Neural cell (in vitro differentiated cells): ENCODE results near the gene GALNT14. TPM values are rescaled to one million over a fixed set of nuclear protein-coding genes. Genes with fewer than 3 reads are reported as not detected.

Experiments used
- H2AFZ ChIP-seq: fragments of 200-600, 300-800 bp; sonication (generic), shearing (Covaris generic); 2 replicates; pipeline ENCODE4 v1.6.0; 2014; ENCODE audit warnings: low read depth, mild to moderate bottlenecking, antibody characterized with exemption, low read length, moderate library complexity
- H3F3A ChIP-seq: fragments of 200-600 bp; shearing (Covaris generic); 2 replicates; pipeline ENCODE4 v1.6.1; 2016; ENCODE audit warnings: mild to moderate bottlenecking, moderate library complexity, mixed read lengths, antibody characterized with exemption, low read length; ENCODE audit not compliant: insufficient read depth, poor library complexity, severe bottlenecking
- H3K27ac ChIP-seq: fragments of 200-600, 300-800 bp; sonication (generic), shearing (Covaris generic); 2 replicates; pipeline ENCODE4 v1.5.1; 2014; ENCODE audit warnings: mild to moderate bottlenecking, low read length, moderate library complexity
- H3K27me3 ChIP-seq: fragments of 300-800, 200-600 bp; sonication (generic), shearing (Covaris generic); 2 replicates; pipeline ENCODE4 v1.6.0; 2014; ENCODE audit warnings: mild to moderate bottlenecking, low read depth, low read length, moderate library complexity; ENCODE audit not compliant: insufficient read depth
- H3K36me3 ChIP-seq: fragments of 300-800, 200-600 bp; sonication (generic), shearing (Covaris generic); 2 replicates; pipeline ENCODE4 v1.5.1; 2014; ENCODE audit warnings: mild to moderate bottlenecking, antibody characterized with exemption, low read length, moderate library complexity; ENCODE audit not compliant: insufficient read depth
- H3K4me2 ChIP-seq: fragments of 300-800, 200-600 bp; sonication (generic), shearing (Covaris generic); 2 replicates; pipeline ENCODE4 v1.6.0; 2014; ENCODE audit warnings: mild to moderate bottlenecking, low read length
- H3K4me3 ChIP-seq: fragments of 300-800, 200-600 bp; sonication (generic), shearing (Covaris generic); 2 replicates; pipeline ENCODE4 v1.5.1; 2014; ENCODE audit warnings: mild to moderate bottlenecking, low read length, moderate library complexity
- H3K79me2 ChIP-seq: fragments of 200-600 bp; shearing (Covaris generic); replicated peaks from 2 replicates; pipeline ENCODE4 v1.6.0; 2014; ENCODE audit warnings: mild to moderate bottlenecking, low read length, moderate library complexity; ENCODE audit not compliant: insufficient read depth
- H3K9ac ChIP-seq: fragments of 300-800, 200-600 bp; sonication (generic), shearing (Covaris generic); 2 replicates; pipeline ENCODE4 v1.6.1; 2016; ENCODE audit warnings: mild to moderate bottlenecking, low read length, mixed read lengths
- H3K9me2 ChIP-seq: fragments of 200-600 bp; shearing (Covaris generic); 2 replicates; pipeline ENCODE4 v1.6.1; 2016; ENCODE audit warnings: mild to moderate bottlenecking, low read length, mixed read lengths; ENCODE audit not compliant: insufficient read depth
- H3K9me3 ChIP-seq: fragments of 200-600, 300-800 bp; sonication (generic), shearing (Covaris generic); 2 replicates; pipeline ENCODE4 v1.6.1; 2016; ENCODE audit warnings: mild to moderate bottlenecking, mixed run types, low read length, moderate library complexity, mixed read lengths
- H4K20me1 ChIP-seq: fragments of 200-600 bp; shearing (Covaris generic); 2 replicates; pipeline ENCODE4 v1.6.1; 2016; ENCODE audit warnings: mild to moderate bottlenecking, mixed run types; ENCODE audit not compliant: insufficient read depth
- CTCF ChIP-seq: fragments of 450-650 bp; IDR thresholded peaks from 2 replicates; pipeline ENCODE4 v1.5.1; 2014; ENCODE audit warnings: antibody characterized with exemption, mild to moderate bottlenecking, moderate library complexity; ENCODE audit not compliant: poor library complexity, severe bottlenecking
- EP300 ChIP-seq: fragments of 450-650 bp; conservative IDR thresholded peaks from 2 replicates; pipeline ENCODE4 v1.6.1; 2014; ENCODE audit warnings: antibody characterized with exemption, mild to moderate bottlenecking, moderate library complexity; ENCODE audit not compliant: poor library complexity, severe bottlenecking
- EZH2 ChIP-seq: fragments of 200-600, 300-800 bp; shearing (Covaris generic), sonication (generic); IDR thresholded peaks from 2 replicates; pipeline ENCODE4 v1.6.1; 2014; ENCODE audit warnings: antibody characterized with exemption, low read length, borderline replicate concordance, mild to moderate bottlenecking; ENCODE audit not compliant: insufficient read depth, poor library complexity, severe bottlenecking
- MXI1 ChIP-seq: fragments of 450-650 bp; conservative IDR thresholded peaks from 2 replicates; pipeline ENCODE4 v1.6.1; 2014; ENCODE audit warnings: antibody characterized with exemption, mild to moderate bottlenecking; ENCODE audit not compliant: poor library complexity, severe bottlenecking
- POLR2AphosphoS5 ChIP-seq: IDR thresholded peaks from 2 replicates; pipeline ENCODE4 v1.6.1; 2012
- RAD21 ChIP-seq: fragments of 450-650 bp; conservative IDR thresholded peaks from 2 replicates; pipeline ENCODE4 v1.6.1; 2014; ENCODE audit warnings: antibody characterized with exemption, mild to moderate bottlenecking, moderate library complexity
- REST ChIP-seq: IDR thresholded peaks from 2 replicates; pipeline ENCODE4 v1.6.1; 2012; ENCODE audit warnings: borderline replicate concordance
- SMC3 ChIP-seq: fragments of 450-650 bp; conservative IDR thresholded peaks from 2 replicates; pipeline ENCODE4 v1.6.1; 2014; ENCODE audit warnings: antibody characterized with exemption, mild to moderate bottlenecking, moderate library complexity; ENCODE audit not compliant: poor library complexity
- TAF1 ChIP-seq: IDR thresholded peaks from 2 replicates; pipeline ENCODE4 v1.6.1; 2012; ENCODE audit warnings: low read depth
- polyA plus RNA-seq: library from polyadenylated mRNA; depleted of rRNA; stranded (reverse); fragments of >200 nt; gene quantifications from 2 replicates; pipeline ENCODE4 v1.2.3, GENCODE V29; 2014

Gene GALNT14
- polyA plus RNA-seq, 1 donor from 2014 or later: 15.9 TPM

- H3K4me2 ChIP-seq: no peak overlapping the region
Observed at GRCh38 chr2:30975156-30975555, 163.1 kb downstream of the GALNT14 start.

GRCh38 chr2:30974554-30974953 is 163.7 kb downstream of the GALNT14 start:
- H4K20me1 ChIP-seq: no peaks in the 10 kb centered on the region
- TF ChIP-seq CTCF (no peak), SMC3 (no peak), EZH2 (no peak), RAD21 (no peak), POLR2AphosphoS5 (no peak), TAF1 (no peak), MXI1 (no peak), REST (no peak), EP300 (no peak)
- no peak overlapping the region for H2AFZ ChIP-seq
- H3K9me2 ChIP-seq: no peaks in the 10 kb centered on the region
- H3K36me3 ChIP-seq: no peaks in the 10 kb centered on the region
- no peak overlapping the region for H3K9ac ChIP-seq
- no peaks in the 10 kb centered on the region for H3K9me3 ChIP-seq
- H3K27ac ChIP-seq: no peak overlapping the region
- no peak overlapping the region for H3K4me3 ChIP-seq
- H3K27me3 ChIP-seq: no peaks in the 10 kb centered on the region
- no peak overlapping the region for H3K4me2 ChIP-seq
- H3F3A ChIP-seq: no peaks in the 10 kb centered on the region
- no peaks in the 10 kb centered on the region for H3K79me2 ChIP-seq

More at GRCh38 chr2:30975156-30975555, 163.1 kb downstream of the GALNT14 start:
- no peaks in the 10 kb centered on the region for H3K9me3 ChIP-seq
- no peaks in the 10 kb centered on the region for H3K36me3 ChIP-seq
- H3K4me3 ChIP-seq: no peak overlapping the region
- no peak overlapping the region for H3K9ac ChIP-seq
- no peaks in the 10 kb centered on the region for H3K79me2 ChIP-seq
- H3K27ac ChIP-seq: no peak overlapping the region
- H4K20me1 ChIP-seq: no peaks in the 10 kb centered on the region
- no peak overlapping the region for H2AFZ ChIP-seq
- H3K27me3 ChIP-seq: no peaks in the 10 kb centered on the region
- no peaks in the 10 kb centered on the region for H3K9me2 ChIP-seq
- TF ChIP-seq SMC3 (no peak), RAD21 (no peak), EP300 (no peak), EZH2 (no peak), TAF1 (no peak), POLR2AphosphoS5 (no peak), MXI1 (no peak), CTCF (no peak)
- no peaks in the 10 kb centered on the region for H3F3A ChIP-seq
